HepG2 (cell line): ENCODE data around the gene CLCA2. TPM values are rescaled to one million over a fixed set of nuclear protein-coding genes. Genes with fewer than 3 reads are reported as not detected.

Experiments used
- ATAC-seq: fragments of 200-7000 bp; cut with Tn5 transposase; 3 replicates; pipeline ENCODE4 v1.9.1; 2020; ENCODE audit warnings: mild to moderate bottlenecking, moderate library complexity
- BruUV-seq: library from RNA; stranded (reverse); fragments of 400-500 nt; replicated peaks from 2 replicates; lab custom pipeline; 2021; lab: Mats Ljungman, UMichigan
- CTCF ChIA-PET: fragments of 300-600 bp; formaldehyde crosslinking; extraction: SDS; loops from one replicate; lab custom pipeline; 2021; ENCODE audit warnings: low total read pairs, inconsistent platforms, low intra/inter-chr PET ratio; lab: Yijun Ruan, JAX
- POLR2A ChIA-PET: fragments of 350-600 bp; sonication (Branson Sonifier 250); formaldehyde crosslinking; loops from one replicate; lab custom pipeline; 2020; ENCODE audit warnings: antibody characterized with exemption, inconsistent platforms; lab: Yijun Ruan, JAX
- DNase-seq: peaks from one replicate; pipeline ENCODE4 v3.0.0-alpha.2; 2015; ENCODE audit warnings: low spot score
- FAIRE-seq: peaks from 3 replicates; lab custom pipeline; 2011; peaks lifted over from hg19 to GRCh38; lab: Jason Lieb, UNC
- H2AFZ ChIP-seq: one replicate; pipeline ENCODE4 v1.6.1; 2011; ENCODE audit warnings: low read length, inconsistent platforms
- H3K27ac ChIP-seq: fragments of 300-600 bp; 3 replicates; pipeline ENCODE4 v1.8.0; 2011; ENCODE audit warnings: mixed run types, mild to moderate bottlenecking, mixed read lengths, low read length, inconsistent platforms; ENCODE audit not compliant: insufficient read depth; ENCODE audit errors: extremely low read length
- H3K27me3 ChIP-seq, 2 experiments: fragments of 200-600 bp in 1 of 2; 2 replicates in 1 of 2; 3 replicates in 1 of 2; pipeline versions ENCODE4 v1.6.0 to v1.8.0; 2011; ENCODE audit warnings: low read length in 2 of 2, mild to moderate bottlenecking in 2 of 2, moderate library complexity in 2 of 2, inconsistent platforms in 1 of 2; ENCODE audit not compliant: insufficient read depth in 2 of 2, control insufficient read depth in 1 of 2
- H3K36me3 ChIP-seq, 2 experiments: fragments of 200-600 bp in 1 of 2; replicated peaks in 1 of 2; 2 replicates in 1 of 2; 3 replicates in 1 of 2; pipeline versions ENCODE4 v1.5.1 to v1.8.0; 2011; ENCODE audit warnings: low read length in 2 of 2, inconsistent platforms in 1 of 2; ENCODE audit not compliant: insufficient read depth in 2 of 2, control insufficient read depth in 1 of 2
- H3K4me1 ChIP-seq: 2 replicates; pipeline ENCODE4 v1.5.1; 2012; ENCODE audit warnings: low read length, inconsistent platforms; ENCODE audit not compliant: insufficient read depth
- H3K4me2 ChIP-seq: 2 replicates; pipeline ENCODE4 v1.6.0; 2011; ENCODE audit warnings: low read depth, low read length, inconsistent platforms
- H3K4me3 ChIP-seq, 3 experiments: fragments of 200-600 bp in 1 of 3; sonication (generic), shearing (Covaris generic) in 1 of 3; replicated peaks in 1 of 3; 2 replicates each; pipeline ENCODE4 v1.5.1; 2011 to 2016; ENCODE audit warnings: low read length in 3 of 3, inconsistent platforms in 2 of 3, low read depth in 2 of 3, mild to moderate bottlenecking in 2 of 3, control low read depth in 1 of 3, mixed read lengths in 1 of 3; ENCODE audit not compliant: insufficient read depth in 1 of 3
- H3K79me2 ChIP-seq: one replicate; pipeline ENCODE4 v1.6.1; 2011; ENCODE audit warnings: low read length, inconsistent platforms; ENCODE audit not compliant: insufficient read depth
- H3K9ac ChIP-seq: 2 replicates; pipeline ENCODE4 v1.6.0; 2011; ENCODE audit warnings: mild to moderate bottlenecking, low read depth, low read length, inconsistent platforms; ENCODE audit not compliant: insufficient read depth
- H3K9me3 ChIP-seq: 2 replicates; pipeline ENCODE4 v1.5.1; 2012; ENCODE audit warnings: mild to moderate bottlenecking, low read length
- H4K20me1 ChIP-seq: 2 replicates; pipeline ENCODE4 v1.6.0; 2011; ENCODE audit warnings: inconsistent platforms, mild to moderate bottlenecking, low read length, moderate library complexity; ENCODE audit not compliant: insufficient read depth
- BRCA1 ChIP-seq: sonication (generic); formaldehyde crosslinking; IDR thresholded peaks from 2 replicates; pipeline ENCODE4 v1.4.0; 2020; ENCODE audit warnings: missing genetic modification reagents
- CCAR2 ChIP-seq: fragments of 200-400 bp; formaldehyde crosslinking; optimal IDR thresholded peaks from 2 replicates; pipeline ENCODE3; 2018; ENCODE audit warnings: low read depth, mild to moderate bottlenecking, low read length, moderate library complexity
- EED ChIP-seq: sonication (generic); formaldehyde crosslinking; IDR thresholded peaks from 2 replicates; pipeline ENCODE4 v1.5.0; 2020; ENCODE audit warnings: mild to moderate bottlenecking, missing genetic modification reagents
- FOXK1 ChIP-seq: sonication (generic); formaldehyde crosslinking; IDR thresholded peaks from 2 replicates; pipeline ENCODE4 v1.4.0; 2020; ENCODE audit warnings: low read depth, missing genetic modification reagents, borderline replicate concordance
- NR3C1 ChIP-seq: sonication (generic); formaldehyde crosslinking; IDR thresholded peaks from 2 replicates; pipeline ENCODE4 v1.4.0; 2020; ENCODE audit warnings: missing genetic modification reagents
- PPARG ChIP-seq: conservative IDR thresholded peaks from 2 replicates; pipeline ENCODE4 v1.6.1; 2016; ENCODE audit warnings: missing biosample characterization, missing genetic modification reagents
- ZNF34 ChIP-seq: sonication (generic); formaldehyde crosslinking; IDR thresholded peaks from 2 replicates; pipeline ENCODE4 v1.4.0; 2020; ENCODE audit warnings: mild to moderate bottlenecking, missing genetic modification reagents, borderline replicate concordance
- WGBS: methylation state at CpG from one replicate; pipeline ENCODE4 v1.1.6; 2017; ENCODE audit warnings: low lambda C conversion rate; 5-methylcytosine and 5-hydroxymethylcytosine counted together
- in situ Hi-C: cut with HindIII; loops from 2 replicates; pipeline ENCODE4 v1.10.0; 2017; ENCODE audit warnings: low pct_unique_long_range_greater_than_20kb; ENCODE audit not compliant: extremely low pct_ligation_motif_present
- intact Hi-C: fragments of 100-400 bp; cut with micrococcal nuclease; formaldehyde crosslinking; loops from one replicate; pipeline ENCODE4 v1.10.0; 2022; ENCODE audit not compliant: unreplicated experiment
- polyA plus RNA-seq, 8 experiments: library from polyadenylated mRNA; depleted of rRNA in 3 of 8; stranded (reverse) in 7 of 8; unstranded in 1 of 8; fragments of >200 nt; fragmentation: Illumina TruSeq in 4 of 8; extraction: Trizol in 4 of 8; gene quantifications; 2 replicates each; pipeline versions ENCODE4 v1.2.1 to v1.2.3, GENCODE V29; 2011 to 2016; ENCODE audit warnings: low read depth in 4 of 8, missing spikeins in 1 of 8, mixed read lengths in 1 of 8; ENCODE audit not compliant: insufficient read depth in 1 of 8
- total RNA-seq, 5 experiments: library from RNA; depleted of rRNA; stranded (reverse); fragments of >200 nt; fragmentation: Illumina TruSeq; extraction: Trizol; gene quantifications; 2 replicates each; pipeline ENCODE4 v1.2.3, GENCODE V29; 2016; ENCODE audit warnings: low read depth in 1 of 5
- TF ChIP-seq, protein P1 (sequence below): sonication (generic); formaldehyde crosslinking; IDR thresholded peaks from 2 replicates; pipeline ENCODE4 v1.4.0; 2020; ENCODE audit warnings: missing genetic modification reagents
- TF ChIP-seq, protein P2 (sequence below): sonication (generic); formaldehyde crosslinking; IDR thresholded peaks from 2 replicates; pipeline ENCODE4 v1.4.0; 2020; ENCODE audit warnings: missing genetic modification reagents, borderline replicate concordance

Gene CLCA2
- total and polyA plus RNA-seq, 2 of the 13 experiments (the other 11 are each of a cell fraction or from before 2014, with no cell fraction given) = not detected

DNA sequence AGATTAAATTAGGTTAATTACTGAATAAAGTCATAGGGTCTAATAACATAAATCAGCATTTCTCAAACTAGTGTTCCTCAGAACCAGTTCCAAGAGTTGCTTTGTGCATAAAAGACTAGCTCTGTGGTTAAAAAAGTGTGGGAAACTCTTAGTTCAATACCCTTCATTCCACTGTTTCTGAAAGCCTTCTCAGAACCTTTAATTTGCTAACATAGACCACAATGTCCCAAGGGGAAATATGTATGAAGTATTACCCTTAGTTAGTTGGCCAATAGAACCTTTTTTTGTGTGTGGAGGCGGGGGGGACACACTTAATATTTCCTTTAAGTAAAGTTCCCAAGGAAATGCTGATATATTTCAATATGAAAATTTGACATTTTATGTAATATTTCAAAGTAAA, 48.3 kb upstream of the CLCA2 start:
- WGBS = 0% methylated on average over 1 of the region's 1 CpG
- ChIA-PET CTCF (no interaction called here), POLR2A (no interaction called here)
- ATAC-seq = no peak
- FAIRE-seq = no peak
- TF ChIP-seq CCAR2 = no peak
- no TSS peak for BruUV-seq
- no peak for DNase-seq
- H3K27me3 ChIP-seq = no peaks in the 10 kb centered on the region
- H3K27ac ChIP-seq = no peak overlapping the region
- no peaks in the 10 kb centered on the region for H4K20me1 ChIP-seq
- no peak overlapping the region for H3K4me2 ChIP-seq
- in situ Hi-C loops (no loop called here), intact Hi-C loops (no loop called here)
- H3K4me1 ChIP-seq = no peaks in the 10 kb centered on the region
- no peaks in the 10 kb centered on the region for H3K79me2 ChIP-seq
- no peak overlapping the region for H2AFZ ChIP-seq
- no peak overlapping the region for H3K4me3 ChIP-seq
- H3K36me3 ChIP-seq = no peaks in the 10 kb centered on the region
- peaks cover 8% of the 10 kb centered on the region for H3K9me3 ChIP-seq
- no peak overlapping the region for H3K9ac ChIP-seq

DNA sequence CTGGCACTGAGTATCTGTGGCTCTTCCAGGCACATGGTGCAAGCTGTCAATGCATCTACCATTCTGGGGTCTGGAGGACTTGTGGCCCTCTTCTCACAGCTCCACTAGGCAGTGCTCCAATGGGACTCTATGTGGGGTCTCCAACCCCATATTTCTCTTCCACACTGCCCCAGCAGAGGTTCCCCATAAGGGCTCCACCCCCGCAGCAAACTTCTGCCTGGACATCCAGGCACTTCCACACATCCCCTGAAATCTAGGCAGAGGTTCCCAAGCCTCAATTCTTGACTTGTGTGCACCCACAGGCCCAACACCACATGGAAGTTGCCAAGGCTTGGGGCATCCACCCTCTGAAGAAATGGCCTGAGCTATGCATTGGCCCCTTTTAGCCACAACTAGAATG, 46.6 kb upstream of the CLCA2 start:
- FAIRE-seq = no peak
- in situ Hi-C loops = no loop called here
- WGBS = 0% methylated on average over 1 of the region's 1 CpG
- CTCF ChIA-PET = no interaction called here
- intact Hi-C loops = no loop called here
- Histone ChIP-seq H3K9ac (no peak overlapping the region), H3K9me3 (peaks cover 8% of the 10 kb centered on the region), H3K27ac (no peak overlapping the region), H4K20me1 (no peaks in the 10 kb centered on the region), H2AFZ (no peak overlapping the region), H3K36me3 (no peaks in the 10 kb centered on the region), H3K27me3 (no peaks in the 10 kb centered on the region), H3K79me2 (no peaks in the 10 kb centered on the region), H3K4me1 (no peaks in the 10 kb centered on the region), H3K4me3 (no peak overlapping the region), H3K4me2 (no peak overlapping the region)
- POLR2A ChIA-PET = no interaction called here
- no peak for DNase-seq
- TF ChIP-seq EED (CRISPR knock-in tag) (no peak), FOXK1 (no peak), ZNF34 (no peak), NR3C1 (CRISPR knock-in tag) (no peak), PPARG (CRISPR knock-in tag) (no peak), BRCA1 (no peak)
- TF ChIP-seq, protein P1, sequence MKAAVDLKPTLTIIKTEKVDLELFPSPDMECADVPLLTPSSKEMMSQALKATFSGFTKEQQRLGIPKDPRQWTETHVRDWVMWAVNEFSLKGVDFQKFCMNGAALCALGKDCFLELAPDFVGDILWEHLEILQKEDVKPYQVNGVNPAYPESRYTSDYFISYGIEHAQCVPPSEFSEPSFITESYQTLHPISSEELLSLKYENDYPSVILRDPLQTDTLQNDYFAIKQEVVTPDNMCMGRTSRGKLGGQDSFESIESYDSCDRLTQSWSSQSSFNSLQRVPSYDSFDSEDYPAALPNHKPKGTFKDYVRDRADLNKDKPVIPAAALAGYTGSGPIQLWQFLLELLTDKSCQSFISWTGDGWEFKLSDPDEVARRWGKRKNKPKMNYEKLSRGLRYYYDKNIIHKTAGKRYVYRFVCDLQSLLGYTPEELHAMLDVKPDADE = no peak
- TF ChIP-seq, protein P2, sequence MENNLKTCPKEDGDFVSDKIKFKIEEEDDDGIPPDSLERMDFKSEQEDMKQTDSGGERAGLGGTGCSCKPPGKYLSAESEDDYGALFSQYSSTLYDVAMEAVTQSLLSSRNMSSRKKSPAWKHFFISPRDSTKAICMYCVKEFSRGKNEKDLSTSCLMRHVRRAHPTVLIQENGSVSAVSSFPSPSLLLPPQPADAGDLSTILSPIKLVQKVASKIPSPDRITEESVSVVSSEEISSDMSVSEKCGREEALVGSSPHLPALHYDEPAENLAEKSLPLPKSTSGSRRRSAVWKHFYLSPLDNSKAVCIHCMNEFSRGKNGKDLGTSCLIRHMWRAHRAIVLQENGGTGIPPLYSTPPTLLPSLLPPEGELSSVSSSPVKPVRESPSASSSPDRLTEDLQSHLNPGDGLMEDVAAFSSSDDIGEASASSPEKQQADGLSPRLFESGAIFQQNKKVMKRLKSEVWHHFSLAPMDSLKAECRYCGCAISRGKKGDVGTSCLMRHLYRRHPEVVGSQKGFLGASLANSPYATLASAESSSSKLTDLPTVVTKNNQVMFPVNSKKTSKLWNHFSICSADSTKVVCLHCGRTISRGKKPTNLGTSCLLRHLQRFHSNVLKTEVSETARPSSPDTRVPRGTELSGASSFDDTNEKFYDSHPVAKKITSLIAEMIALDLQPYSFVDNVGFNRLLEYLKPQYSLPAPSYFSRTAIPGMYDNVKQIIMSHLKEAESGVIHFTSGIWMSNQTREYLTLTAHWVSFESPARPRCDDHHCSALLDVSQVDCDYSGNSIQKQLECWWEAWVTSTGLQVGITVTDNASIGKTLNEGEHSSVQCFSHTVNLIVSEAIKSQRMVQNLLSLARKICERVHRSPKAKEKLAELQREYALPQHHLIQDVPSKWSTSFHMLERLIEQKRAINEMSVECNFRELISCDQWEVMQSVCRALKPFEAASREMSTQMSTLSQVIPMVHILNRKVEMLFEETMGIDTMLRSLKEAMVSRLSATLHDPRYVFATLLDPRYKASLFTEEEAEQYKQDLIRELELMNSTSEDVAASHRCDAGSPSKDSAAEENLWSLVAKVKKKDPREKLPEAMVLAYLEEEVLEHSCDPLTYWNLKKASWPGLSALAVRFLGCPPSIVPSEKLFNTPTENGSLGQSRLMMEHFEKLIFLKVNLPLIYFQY = no peak
- ATAC-seq = no peak
- no TSS peak for BruUV-seq
